Memory B cell (primary cell): Measurements from ENCODE around the gene PLK2.
A peak's percentile ranks its signal among the peaks of the same experiment; 100 is the strongest.

Source experiments
- ATAC-seq: fragments of 150-1000 bp; cut with Tn5 transposase; 2 replicates; pipeline ENCODE4 v1.10.0; 2021; ENCODE audit warnings: low read depth, mild to moderate bottlenecking, moderate library complexity
- DNase-seq, 2 donors: peaks; one replicate each; pipeline ENCODE4 v3.0.0; 2022; ENCODE audit warnings: low spot score in 2 of 2
- H3K27ac Mint-ChIP-seq: one replicate; pipeline ENCODE4 v1.8.0; 2022; ENCODE audit warnings: mild to moderate bottlenecking, moderate library complexity, mixed read lengths
- H3K27me3 Mint-ChIP-seq: one replicate; pipeline ENCODE4 v1.8.0; 2022; ENCODE audit warnings: mixed read lengths
- H3K36me3 Mint-ChIP-seq: one replicate; pipeline ENCODE4 v1.8.0; 2022; ENCODE audit warnings: mild to moderate bottlenecking, mixed read lengths
- H3K4me1 Mint-ChIP-seq: one replicate; pipeline ENCODE4 v1.8.0; 2022; ENCODE audit warnings: mixed read lengths
- H3K4me3 Mint-ChIP-seq: one replicate; pipeline ENCODE4 v1.8.0; 2022; ENCODE audit warnings: mild to moderate bottlenecking, moderate library complexity, mixed read lengths
- H3K9me3 Mint-ChIP-seq: one replicate; pipeline ENCODE4 v1.8.0; 2022; ENCODE audit warnings: mixed read lengths

The PLK2 gene

DNA sequence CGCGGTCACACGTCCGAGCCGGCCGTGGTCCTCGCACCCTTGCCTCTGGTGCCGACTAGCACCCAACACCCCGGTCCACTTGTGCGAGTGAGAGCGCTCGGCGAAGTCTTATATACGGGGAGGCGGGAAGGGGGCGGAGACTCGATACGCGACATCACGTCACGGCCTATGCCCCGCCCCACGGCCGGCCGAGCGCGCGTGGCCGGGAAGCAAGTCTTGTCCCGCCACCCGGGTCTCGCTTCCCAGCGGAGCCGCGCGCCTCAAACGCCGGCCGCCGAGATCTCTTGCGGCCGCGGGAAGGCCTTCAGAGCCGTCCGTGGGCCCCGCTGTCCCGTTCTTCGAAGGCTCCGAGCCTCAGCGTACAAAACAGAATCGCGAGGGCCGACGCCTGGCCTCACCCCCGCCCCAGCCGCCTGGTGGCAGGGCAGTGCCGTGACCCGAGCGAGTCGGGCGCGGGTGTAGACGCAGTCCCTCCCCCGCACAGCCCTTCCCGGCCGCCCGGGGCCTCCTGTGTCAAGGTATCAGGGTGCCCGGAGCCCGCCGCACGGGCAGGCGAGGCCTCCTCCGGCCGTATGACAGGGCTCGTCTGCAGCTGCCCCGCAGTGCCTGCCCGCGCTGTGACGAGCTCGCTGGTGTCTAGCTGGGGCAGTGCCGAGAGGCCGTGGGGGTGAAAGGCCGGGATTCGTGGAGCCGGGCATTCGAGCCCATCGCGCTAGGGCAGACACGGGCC, at the start of gene PLK2:
TSS of gene PLK2 (minus strand) at position 85 of the 730 bp plus-strand sequence. CDS start 127 bp downstream, outside the sequence.
- Mint-ChIP-seq H3K4me1 (peaks cover 3% of the 10 kb centered on the region), H3K27me3 (no peaks in the 10 kb centered on the region), H3K27ac (peak within 1 kb of the TSS; percentile 79), H3K4me3 (peak within 1 kb of the TSS; percentile 88), H3K36me3 (no peaks in the 10 kb centered on the region), H3K9me3 (no peaks in the 10 kb centered on the region)
- DNase-seq (peak; percentile 98 to 99), ATAC-seq (peak; percentile 80)

DNA sequence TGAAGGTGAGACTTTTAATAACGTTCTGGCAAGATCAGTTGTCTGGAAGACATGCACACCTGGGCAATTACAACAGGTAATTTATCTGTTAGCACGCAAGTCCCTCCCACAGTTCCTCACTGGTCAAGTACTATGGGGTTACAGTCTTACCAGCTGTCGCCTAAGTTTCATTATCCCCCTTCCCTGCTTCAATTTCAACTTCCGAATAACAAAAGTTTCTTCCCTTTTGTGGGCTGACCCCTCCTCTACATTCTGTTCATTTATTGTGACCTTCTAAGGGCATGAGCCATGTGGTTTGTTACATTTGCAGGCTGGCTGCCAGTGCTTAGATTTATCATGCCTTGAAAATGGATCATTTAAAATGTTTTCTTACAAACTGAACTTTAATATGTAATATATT, 47.8 kb upstream of the PLK2 start:
- peaks cover 7% of the 10 kb centered on the region for H3K36me3 Mint-ChIP-seq
- ATAC-seq (no peak), DNase-seq (no peak)
- H3K4me3 Mint-ChIP-seq: no peak overlapping the region
- no peak overlapping the region for H3K27ac Mint-ChIP-seq
- peaks cover 36% of the 10 kb centered on the region for H3K4me1 Mint-ChIP-seq
- H3K27me3 Mint-ChIP-seq: no peaks in the 10 kb centered on the region
- peaks cover 10% of the 10 kb centered on the region for H3K9me3 Mint-ChIP-seq

DNA sequence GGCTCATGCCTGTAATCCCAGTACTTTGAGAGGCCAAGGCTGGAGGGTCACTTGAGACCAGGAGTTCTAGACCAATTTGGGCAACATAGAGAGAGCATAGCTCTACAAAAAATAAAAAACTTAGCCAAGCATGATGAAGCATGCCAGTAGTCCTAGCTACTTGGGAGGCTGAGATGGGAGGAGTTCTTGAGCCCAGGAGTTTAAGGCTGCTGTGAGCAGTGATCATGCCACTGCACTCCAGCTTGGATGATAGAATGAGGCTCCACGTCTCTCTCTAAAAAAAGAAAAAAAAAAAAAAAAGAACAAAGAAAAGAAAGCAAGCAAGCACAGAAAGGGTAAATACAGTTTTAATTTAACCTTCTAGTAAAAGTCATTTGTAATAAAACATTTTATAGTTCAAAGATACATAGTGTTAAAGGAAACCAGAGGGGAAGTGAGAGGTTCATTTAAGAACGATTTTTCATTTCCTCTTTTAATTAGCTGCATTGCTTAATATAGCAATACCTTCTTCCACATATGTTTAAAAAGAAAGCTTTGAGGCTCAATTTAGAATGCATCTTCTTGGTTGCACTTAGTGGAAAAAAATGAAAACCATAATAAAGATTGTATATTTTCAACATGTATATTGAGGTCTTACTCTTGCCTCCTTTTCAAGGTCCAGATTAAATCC, 46.2 kb upstream of the PLK2 start:
- DNase-seq (peak in 1 of 2 donors; percentile 7), ATAC-seq (peak; percentile 99)
- H3K9me3 Mint-ChIP-seq: peaks cover 8% of the 10 kb centered on the region
- H3K4me1 Mint-ChIP-seq: peaks cover 40% of the 10 kb centered on the region
- peak overlapping the region; percentile 54 for H3K4me3 Mint-ChIP-seq
- no peak overlapping the region for H3K27ac Mint-ChIP-seq
- H3K27me3 Mint-ChIP-seq: no peaks in the 10 kb centered on the region
- peaks cover 11% of the 10 kb centered on the region for H3K36me3 Mint-ChIP-seq

GRCh38 chr5:58505502-58505901, 45.6 kb upstream of the PLK2 start:
- no peaks in the 10 kb centered on the region for H3K27me3 Mint-ChIP-seq
- H3K4me3 Mint-ChIP-seq: peak overlapping the region; percentile 54
- no peak for ATAC-seq
- peaks cover 9% of the 10 kb centered on the region for H3K9me3 Mint-ChIP-seq
- H3K36me3 Mint-ChIP-seq: peaks cover 14% of the 10 kb centered on the region
- peaks cover 45% of the 10 kb centered on the region for H3K4me1 Mint-ChIP-seq
- DNase-seq: no peak
- H3K27ac Mint-ChIP-seq: peak overlapping the region; percentile 77

DNA sequence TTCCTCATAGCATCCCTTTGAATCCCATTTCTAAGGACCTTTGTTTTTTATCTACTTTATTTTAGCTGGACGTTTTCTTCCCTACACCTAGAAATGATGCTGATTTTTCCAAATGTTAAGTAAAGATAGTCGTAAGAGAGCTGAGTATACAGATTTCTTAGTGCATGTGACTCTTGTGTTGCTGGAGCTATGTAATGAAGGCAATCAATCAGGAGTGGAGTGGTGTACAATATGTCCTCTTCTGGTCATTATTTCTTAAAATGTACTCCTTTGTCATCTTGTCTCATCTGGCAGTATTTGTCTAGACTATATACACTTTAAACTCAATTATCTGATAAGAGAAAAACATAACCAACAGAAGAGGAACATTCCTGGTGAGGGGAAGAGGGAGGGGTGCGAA, 44.9 kb upstream of the PLK2 start:
- peaks cover 9% of the 10 kb centered on the region for H3K9me3 Mint-ChIP-seq
- H3K36me3 Mint-ChIP-seq: peaks cover 14% of the 10 kb centered on the region
- ATAC-seq: no peak
- H3K27me3 Mint-ChIP-seq: no peaks in the 10 kb centered on the region
- no peak for DNase-seq
- peak overlapping the region; percentile 77 for H3K27ac Mint-ChIP-seq
- peak overlapping the region; percentile 45 for H3K4me3 Mint-ChIP-seq
- H3K4me1 Mint-ChIP-seq: peaks cover 52% of the 10 kb centered on the region

GRCh38 chr5:58503390-58504046, 43.6 kb upstream of the PLK2 start:
- H3K27ac Mint-ChIP-seq: no peak overlapping the region
- H3K4me3 Mint-ChIP-seq: no peak overlapping the region
- ATAC-seq: no peak
- no peak for DNase-seq
- peaks cover 13% of the 10 kb centered on the region for H3K36me3 Mint-ChIP-seq
- H3K27me3 Mint-ChIP-seq: no peaks in the 10 kb centered on the region
- H3K9me3 Mint-ChIP-seq: peaks cover 3% of the 10 kb centered on the region
- H3K4me1 Mint-ChIP-seq: peaks cover 59% of the 10 kb centered on the region

DNA sequence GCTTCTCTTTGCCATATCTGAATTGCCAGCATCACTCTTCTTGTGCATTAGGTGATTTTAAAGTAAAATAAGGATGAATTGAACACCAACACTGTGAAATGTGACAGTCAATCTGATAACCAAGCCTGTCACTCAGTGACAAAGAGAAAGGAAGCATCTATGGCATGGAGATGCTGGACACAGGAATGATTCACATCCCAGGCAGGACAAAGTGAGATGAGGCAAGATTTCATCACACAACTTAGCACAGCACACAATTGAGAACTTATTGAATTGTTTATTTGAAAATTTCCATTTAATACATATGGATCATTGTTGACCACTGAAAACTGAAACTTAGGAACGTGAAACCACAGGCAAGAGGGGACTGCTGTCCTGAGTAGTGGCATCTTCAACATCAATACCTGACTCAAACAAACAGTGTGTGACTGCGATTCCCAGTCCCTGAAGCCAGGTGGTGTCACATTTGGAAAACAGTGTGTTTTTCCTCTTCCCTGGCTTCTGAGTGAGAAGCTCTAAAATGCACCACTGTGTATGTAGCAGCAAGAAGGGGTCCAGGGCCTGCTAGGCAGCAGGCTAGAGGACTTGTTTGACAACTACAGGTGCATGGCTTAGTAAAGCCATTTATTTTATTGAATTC, 42.0 kb upstream of the PLK2 start:
- no peak overlapping the region for H3K4me3 Mint-ChIP-seq
- no peak for DNase-seq
- H3K27me3 Mint-ChIP-seq: no peaks in the 10 kb centered on the region
- no peak for ATAC-seq
- H3K27ac Mint-ChIP-seq: no peak overlapping the region
- peaks cover 19% of the 10 kb centered on the region for H3K36me3 Mint-ChIP-seq
- H3K9me3 Mint-ChIP-seq: peaks cover 5% of the 10 kb centered on the region
- H3K4me1 Mint-ChIP-seq: peaks cover 62% of the 10 kb centered on the region

- ATAC-seq (peak; percentile 77), DNase-seq (peak in 1 of 2 donors; percentile 15)
- Mint-ChIP-seq H3K36me3 (peaks cover 35% of the 10 kb centered on the region), H3K9me3 (peaks cover 12% of the 10 kb centered on the region), H3K27me3 (no peaks in the 10 kb centered on the region), H3K4me3 (peak overlapping the region; percentile 69), H3K27ac (peak overlapping the region; percentile 93), H3K4me1 (peaks cover 64% of the 10 kb centered on the region)
Observed at GRCh38 chr5:58499941-58500340, 40.1 kb upstream of the PLK2 start.

GRCh38 chr5:58499231-58499630, 39.3 kb upstream of the PLK2 start:
- peak in 1 of 2 donors; percentile 13 for DNase-seq
- H3K36me3 Mint-ChIP-seq: peaks cover 42% of the 10 kb centered on the region

GRCh38 chr5:58498340-58498942, 38.6 kb upstream of the PLK2 start:
- H3K36me3 Mint-ChIP-seq: peaks cover 47% of the 10 kb centered on the region
- H3K27ac Mint-ChIP-seq: peak overlapping the region; percentile 93
- H3K4me3 Mint-ChIP-seq: no peak overlapping the region
- ATAC-seq (no peak), DNase-seq (no peak)
- H3K27me3 Mint-ChIP-seq: no peaks in the 10 kb centered on the region
- peaks cover 12% of the 10 kb centered on the region for H3K9me3 Mint-ChIP-seq
- H3K4me1 Mint-ChIP-seq: peaks cover 57% of the 10 kb centered on the region

More at GRCh38 chr5:58499231-58499630, 39.3 kb upstream of the PLK2 start:
- no peak overlapping the region for H3K4me3 Mint-ChIP-seq
- peaks cover 60% of the 10 kb centered on the region for H3K4me1 Mint-ChIP-seq
- no peaks in the 10 kb centered on the region for H3K27me3 Mint-ChIP-seq
- peaks cover 12% of the 10 kb centered on the region for H3K9me3 Mint-ChIP-seq
- ATAC-seq: peak; percentile 80
- H3K27ac Mint-ChIP-seq: peak overlapping the region; percentile 93

GRCh38 chr5:58497921-58498320, 38.0 kb upstream of the PLK2 start:
- ATAC-seq: no peak
- Mint-ChIP-seq H3K4me3 (no peak overlapping the region), H3K27me3 (no peaks in the 10 kb centered on the region), H3K9me3 (peaks cover 12% of the 10 kb centered on the region), H3K27ac (peak overlapping the region; percentile 93), H3K36me3 (peaks cover 49% of the 10 kb centered on the region), H3K4me1 (peaks cover 56% of the 10 kb centered on the region)
- DNase-seq: no peak

DNA sequence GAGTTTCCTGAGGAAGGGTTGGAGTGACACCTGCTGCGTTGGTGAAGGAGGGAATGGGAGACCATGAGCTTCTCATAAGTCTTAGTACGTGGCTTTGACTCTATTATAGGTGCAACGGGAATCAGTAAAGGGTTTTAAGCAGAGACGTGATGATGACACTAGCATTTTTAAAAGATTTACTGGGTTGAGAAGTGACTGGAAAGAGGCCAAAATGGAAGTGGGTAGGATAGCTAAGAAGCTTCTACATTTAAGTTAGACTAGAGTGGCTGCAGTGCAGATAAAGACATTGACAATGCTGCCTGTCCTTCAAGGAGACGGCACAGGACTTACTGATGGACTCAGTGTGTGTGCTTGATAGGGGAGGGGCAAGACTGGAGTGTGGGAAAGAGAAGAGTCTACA, 37.5 kb upstream of the PLK2 start:
- DNase-seq (no peak), ATAC-seq (no peak)
- Mint-ChIP-seq H3K9me3 (peaks cover 12% of the 10 kb centered on the region), H3K4me3 (no peak overlapping the region), H3K27me3 (no peaks in the 10 kb centered on the region), H3K4me1 (peaks cover 51% of the 10 kb centered on the region), H3K27ac (peak overlapping the region; percentile 93), H3K36me3 (peaks cover 43% of the 10 kb centered on the region)

GRCh38 chr5:58496488-58496887, 36.6 kb upstream of the PLK2 start:
- peaks cover 51% of the 10 kb centered on the region for H3K4me1 Mint-ChIP-seq
- no peak for DNase-seq
- ATAC-seq: no peak
- no peaks in the 10 kb centered on the region for H3K27me3 Mint-ChIP-seq
- H3K4me3 Mint-ChIP-seq: no peak overlapping the region
- peaks cover 42% of the 10 kb centered on the region for H3K36me3 Mint-ChIP-seq
- peaks cover 12% of the 10 kb centered on the region for H3K9me3 Mint-ChIP-seq
- H3K27ac Mint-ChIP-seq: peak overlapping the region; percentile 93
